IMR-90 (cell line): ENCODE measurements around the gene CLASP1.

Experiments
- BHLHE40 ChIP-seq: fragments of 150-350 bp; IDR thresholded peaks from 2 replicates; pipeline ENCODE4 v1.6.1; 2016; ENCODE audit warnings: mild to moderate bottlenecking, low read depth, low read length
- CEBPB ChIP-seq: IDR thresholded peaks from 2 replicates; pipeline ENCODE4 v1.6.1; 2012; ENCODE audit warnings: low read depth, low read length, improper control_type of control experiment
- CTCF ChIP-seq: conservative IDR thresholded peaks from 2 replicates; pipeline ENCODE4 v1.5.1; 2012; ENCODE audit warnings: mild to moderate bottlenecking, low read depth, low read length, improper control_type of control experiment
- MAFK ChIP-seq: IDR thresholded peaks from 2 replicates; pipeline ENCODE4 v1.6.1; 2012; ENCODE audit warnings: low read depth, low read length, improper control_type of control experiment
- MAZ ChIP-seq: IDR thresholded peaks from 2 replicates; pipeline ENCODE4 v1.6.1; 2012; ENCODE audit warnings: low read depth, mild to moderate bottlenecking, low read length, improper control_type of control experiment, moderate library complexity, borderline replicate concordance
- NFE2L2 ChIP-seq: fragments of 150-350 bp; IDR thresholded peaks from 2 replicates; pipeline ENCODE4 v1.6.1; 2016; ENCODE audit warnings: low read depth, mild to moderate bottlenecking, low read length
- POLR2A ChIP-seq: IDR thresholded peaks from 2 replicates; pipeline ENCODE4 v1.6.1; 2012; ENCODE audit warnings: mild to moderate bottlenecking, low read depth, low read length
- RAD21 ChIP-seq: IDR thresholded peaks from 2 replicates; pipeline ENCODE4 v1.6.1; 2012; ENCODE audit warnings: low read length, improper control_type of control experiment
- SMC3 ChIP-seq: fragments of 150-350 bp; IDR thresholded peaks from 2 replicates; pipeline ENCODE4 v1.6.1; 2016; ENCODE audit warnings: low read depth, mild to moderate bottlenecking, antibody characterized with exemption, low read length, moderate library complexity
- USF2 ChIP-seq: fragments of 150-350 bp; IDR thresholded peaks from 2 replicates; pipeline ENCODE4 v1.6.1; 2017; ENCODE audit warnings: mild to moderate bottlenecking, antibody characterized with exemption, low read length, low read depth

GRCh38 chr2:121412349-121412748 lies 236.9 kb downstream of the CLASP1 start:
- TF ChIP-seq USF2 (no peak), POLR2A (no peak), RAD21 (no peak), CTCF (no peak), BHLHE40 (no peak), SMC3 (no peak), MAZ (no peak), CEBPB (no peak), MAFK (no peak), NFE2L2 (no peak)
